WTC11 (cell line): ENCODE results near the gene FAM3B. TPM values are rescaled to one million over a fixed set of nuclear protein-coding genes. Genes with fewer than 3 reads are reported as not detected.

Experiments
- ATAC-seq: fragments of 200-7000 bp; cut with Tn5 transposase; 2 replicates; pipeline ENCODE4 v1.10.0; 2021; ENCODE audit warnings: mild to moderate bottlenecking, moderate library complexity
- CTCF ChIA-PET: fragments of 300-600 bp; sonication (Branson Sonifier 250); formaldehyde crosslinking; loops from one replicate; lab custom pipeline; 2021; ENCODE audit warnings: antibody characterized with exemption; lab: Charles Lee
- POLR2A ChIA-PET: fragments of 350-600 bp; sonication (Branson Sonifier 250); formaldehyde crosslinking; loops from one replicate; lab custom pipeline; 2021; ENCODE audit warnings: antibody characterized with exemption; lab: Charles Lee
- DNase-seq: peaks from one replicate; pipeline ENCODE4 v3.0.0; 2021; ENCODE audit warnings: low spot score
- H3K27ac Mint-ChIP-seq: 2 replicates; pipeline ENCODE4 v1.8.0; 2021; ENCODE audit warnings: mixed read lengths
- H3K27me3 Mint-ChIP-seq: 2 replicates; pipeline ENCODE4 v1.8.0; 2021; ENCODE audit warnings: low read depth, mild to moderate bottlenecking, moderate library complexity, mixed read lengths
- H3K36me3 Mint-ChIP-seq: 2 replicates; pipeline ENCODE4 v1.8.0; 2021; ENCODE audit warnings: mixed read lengths
- H3K4me1 Mint-ChIP-seq: 2 replicates; pipeline ENCODE4 v1.8.0; 2022; ENCODE audit warnings: mixed read lengths
- H3K4me3 Mint-ChIP-seq: 2 replicates; pipeline ENCODE4 v1.8.0; 2021; ENCODE audit warnings: mild to moderate bottlenecking, moderate library complexity, mixed read lengths
- H3K9me3 Mint-ChIP-seq: 2 replicates; pipeline ENCODE4 v1.8.0; 2021; ENCODE audit warnings: mixed read lengths
- CREB1 ChIP-seq: sonication (generic); formaldehyde crosslinking; IDR thresholded peaks from 2 replicates; pipeline ENCODE4 v1.8.0; 2023; ENCODE audit warnings: mild to moderate bottlenecking, missing genetic modification reagents
- ELF4 ChIP-seq: sonication (generic); formaldehyde crosslinking; IDR thresholded peaks from 2 replicates; pipeline ENCODE4 v1.8.1; 2022; ENCODE audit warnings: low read depth, mild to moderate bottlenecking, moderate library complexity, missing genetic modification reagents
- ESRRA ChIP-seq: sonication (generic); formaldehyde crosslinking; IDR thresholded peaks from 2 replicates; pipeline ENCODE4 v1.8.1; 2022; ENCODE audit warnings: mild to moderate bottlenecking, missing genetic modification reagents, borderline replicate concordance
- FOXP1 ChIP-seq: sonication (generic); formaldehyde crosslinking; IDR thresholded peaks from 2 replicates; pipeline ENCODE4 v1.8.0; 2022; ENCODE audit warnings: missing genetic modification reagents, mild to moderate bottlenecking, moderate library complexity, borderline replicate concordance
- NR2C2 ChIP-seq: sonication (generic); formaldehyde crosslinking; IDR thresholded peaks from 2 replicates; pipeline ENCODE4 v1.8.0; 2022; ENCODE audit warnings: mild to moderate bottlenecking, missing genetic modification reagents
- PRRX2 ChIP-seq: fragments of 250-450 bp; sonication (Bioruptor Pico); IDR thresholded peaks from 2 replicates; pipeline ENCODE4 v1.8.0; 2021; ENCODE audit warnings: mild to moderate bottlenecking
- SMAD3 ChIP-seq: sonication (generic); formaldehyde crosslinking; IDR thresholded peaks from 2 replicates; pipeline ENCODE4 v1.8.0; 2022; ENCODE audit warnings: missing genetic modification reagents, mild to moderate bottlenecking, borderline replicate concordance
- TEAD1 ChIP-seq: sonication (generic); formaldehyde crosslinking; IDR thresholded peaks from 2 replicates; pipeline ENCODE4 v1.8.0; 2022; ENCODE audit warnings: mild to moderate bottlenecking, missing genetic modification reagents
- TEAD4 ChIP-seq: sonication (generic); formaldehyde crosslinking; IDR thresholded peaks from 2 replicates; pipeline ENCODE4 v1.8.0; 2022; ENCODE audit warnings: mild to moderate bottlenecking, missing genetic modification reagents
- ZNF263 ChIP-seq: sonication (generic); formaldehyde crosslinking; IDR thresholded peaks from 2 replicates; pipeline ENCODE4 v1.8.1; 2022; ENCODE audit warnings: low read depth, mild to moderate bottlenecking, moderate library complexity, missing genetic modification reagents
- ZNF396 ChIP-seq: fragments of 250-450 bp; sonication (Bioruptor Pico); IDR thresholded peaks from 2 replicates; pipeline ENCODE4 v1.8.0; 2021; ENCODE audit warnings: mild to moderate bottlenecking, moderate library complexity, borderline replicate concordance
- total RNA-seq: library from RNA; stranded (reverse); gene quantifications from 3 replicates; pipeline ENCODE4 v1.2.3, GENCODE V29; 2021
- TF ChIP-seq, protein P1 (sequence below): sonication (generic); formaldehyde crosslinking; IDR thresholded peaks from 2 replicates; pipeline ENCODE4 v1.8.1; 2023; ENCODE audit warnings: mild to moderate bottlenecking, missing genetic modification reagents, moderate library complexity
- TF ChIP-seq, protein P2 (sequence below): sonication (generic); formaldehyde crosslinking; IDR thresholded peaks from 2 replicates; pipeline ENCODE4 v1.8.1; 2023; ENCODE audit warnings: mild to moderate bottlenecking, missing genetic modification reagents, borderline replicate concordance
- TF ChIP-seq, protein P3 (sequence below): fragments of 250-450 bp; sonication (Bioruptor Pico); IDR thresholded peaks from 2 replicates; pipeline ENCODE4 v1.9.0; 2021; ENCODE audit warnings: moderate library complexity, mild to moderate bottlenecking, inconsistent platforms, borderline replicate concordance
- TF ChIP-seq, protein P4 (sequence below): sonication (generic); formaldehyde crosslinking; IDR thresholded peaks from 2 replicates; pipeline ENCODE4 v1.8.0; 2022; ENCODE audit warnings: missing genetic modification reagents
- TF ChIP-seq, protein P5 (sequence below): sonication (generic); formaldehyde crosslinking; IDR thresholded peaks from 2 replicates; pipeline ENCODE4 v1.8.0; 2023; ENCODE audit warnings: mild to moderate bottlenecking, missing genetic modification reagents
- TF ChIP-seq, protein P6 (sequence below): sonication (generic); formaldehyde crosslinking; conservative IDR thresholded peaks from 2 replicates; pipeline ENCODE4 v1.8.1; 2023; ENCODE audit warnings: mild to moderate bottlenecking, low read depth, missing genetic modification reagents, moderate library complexity
- TF ChIP-seq, protein P7 (sequence below): fragments of 250-450 bp; sonication (Bioruptor Pico); IDR thresholded peaks from 2 replicates; pipeline ENCODE4 v1.9.0; 2021; ENCODE audit warnings: mild to moderate bottlenecking

Gene FAM3B
- total RNA-seq, 1 experiment from 2014 or later: 1.4 TPM

DNA sequence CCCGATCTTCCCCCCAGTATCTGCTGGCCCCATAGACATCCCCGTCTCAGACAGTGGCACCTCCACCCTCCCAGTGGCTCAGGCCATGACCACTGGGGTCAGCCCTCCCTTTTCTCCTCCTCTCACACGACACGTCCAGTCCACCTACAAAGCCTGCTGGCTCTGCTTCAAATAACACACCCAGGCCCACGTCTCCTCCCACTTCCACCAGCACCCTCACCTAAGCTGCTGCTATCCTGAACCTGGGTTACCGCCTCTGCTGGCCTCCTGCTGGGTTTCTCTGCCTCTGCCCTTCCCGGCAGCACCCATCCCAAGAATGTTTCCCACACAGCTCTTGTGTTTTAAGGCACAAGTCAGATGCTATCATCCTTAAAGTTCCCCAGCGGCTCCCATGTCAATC, 71.2 kb downstream of the FAM3B start:
- Mint-ChIP-seq H3K4me3 (no peak overlapping the region), H3K27ac (no peak overlapping the region), H3K4me1 (no peaks in the 10 kb centered on the region; the same call in 1 of the 2 replicates), H3K27me3 (peaks cover 3% of the 10 kb centered on the region; the same call in 1 of the 2 replicates), H3K9me3 (peaks cover 14% of the 10 kb centered on the region), H3K36me3 (no peaks in the 10 kb centered on the region)
- no peak for TF ChIP-seq TEAD4 (CRISPR knock-in tag)
- TF ChIP-seq CREB1 (CRISPR knock-in tag): no peak
- no peak for TF ChIP-seq TEAD1
- TF ChIP-seq ESRRA: no peak
- no peak for TF ChIP-seq ZNF263 (CRISPR knock-in tag)
- TF ChIP-seq, protein P1, sequence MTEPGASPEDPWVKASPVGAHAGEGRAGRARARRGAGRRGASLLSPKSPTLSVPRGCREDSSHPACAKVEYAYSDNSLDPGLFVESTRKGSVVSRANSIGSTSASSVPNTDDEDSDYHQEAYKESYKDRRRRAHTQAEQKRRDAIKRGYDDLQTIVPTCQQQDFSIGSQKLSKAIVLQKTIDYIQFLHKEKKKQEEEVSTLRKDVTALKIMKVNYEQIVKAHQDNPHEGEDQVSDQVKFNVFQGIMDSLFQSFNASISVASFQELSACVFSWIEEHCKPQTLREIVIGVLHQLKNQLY (CRISPR knock-in tag): no peak
- TF ChIP-seq, protein P2, sequence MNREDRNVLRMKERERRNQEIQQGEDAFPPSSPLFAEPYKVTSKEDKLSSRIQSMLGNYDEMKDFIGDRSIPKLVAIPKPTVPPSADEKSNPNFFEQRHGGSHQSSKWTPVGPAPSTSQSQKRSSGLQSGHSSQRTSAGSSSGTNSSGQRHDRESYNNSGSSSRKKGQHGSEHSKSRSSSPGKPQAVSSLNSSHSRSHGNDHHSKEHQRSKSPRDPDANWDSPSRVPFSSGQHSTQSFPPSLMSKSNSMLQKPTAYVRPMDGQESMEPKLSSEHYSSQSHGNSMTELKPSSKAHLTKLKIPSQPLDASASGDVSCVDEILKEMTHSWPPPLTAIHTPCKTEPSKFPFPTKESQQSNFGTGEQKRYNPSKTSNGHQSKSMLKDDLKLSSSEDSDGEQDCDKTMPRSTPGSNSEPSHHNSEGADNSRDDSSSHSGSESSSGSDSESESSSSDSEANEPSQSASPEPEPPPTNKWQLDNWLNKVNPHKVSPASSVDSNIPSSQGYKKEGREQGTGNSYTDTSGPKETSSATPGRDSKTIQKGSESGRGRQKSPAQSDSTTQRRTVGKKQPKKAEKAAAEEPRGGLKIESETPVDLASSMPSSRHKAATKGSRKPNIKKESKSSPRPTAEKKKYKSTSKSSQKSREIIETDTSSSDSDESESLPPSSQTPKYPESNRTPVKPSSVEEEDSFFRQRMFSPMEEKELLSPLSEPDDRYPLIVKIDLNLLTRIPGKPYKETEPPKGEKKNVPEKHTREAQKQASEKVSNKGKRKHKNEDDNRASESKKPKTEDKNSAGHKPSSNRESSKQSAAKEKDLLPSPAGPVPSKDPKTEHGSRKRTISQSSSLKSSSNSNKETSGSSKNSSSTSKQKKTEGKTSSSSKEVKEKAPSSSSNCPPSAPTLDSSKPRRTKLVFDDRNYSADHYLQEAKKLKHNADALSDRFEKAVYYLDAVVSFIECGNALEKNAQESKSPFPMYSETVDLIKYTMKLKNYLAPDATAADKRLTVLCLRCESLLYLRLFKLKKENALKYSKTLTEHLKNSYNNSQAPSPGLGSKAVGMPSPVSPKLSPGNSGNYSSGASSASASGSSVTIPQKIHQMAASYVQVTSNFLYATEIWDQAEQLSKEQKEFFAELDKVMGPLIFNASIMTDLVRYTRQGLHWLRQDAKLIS (CRISPR knock-in tag): no peak
- TF ChIP-seq, protein P3, sequence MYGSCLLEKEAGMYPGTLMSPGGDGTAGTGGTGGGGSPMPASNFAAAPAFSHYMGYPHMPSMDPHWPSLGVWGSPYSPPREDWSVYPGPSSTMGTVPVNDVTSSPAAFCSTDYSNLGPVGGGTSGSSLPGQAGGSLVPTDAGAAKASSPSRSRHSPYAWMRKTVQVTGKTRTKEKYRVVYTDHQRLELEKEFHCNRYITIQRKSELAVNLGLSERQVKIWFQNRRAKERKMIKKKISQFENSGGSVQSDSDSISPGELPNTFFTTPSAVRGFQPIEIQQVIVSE: no peak
- DNase-seq: no peak
- CTCF ChIA-PET: no interaction called here
- POLR2A ChIA-PET: no interaction called here
- ATAC-seq: no peak

DNA sequence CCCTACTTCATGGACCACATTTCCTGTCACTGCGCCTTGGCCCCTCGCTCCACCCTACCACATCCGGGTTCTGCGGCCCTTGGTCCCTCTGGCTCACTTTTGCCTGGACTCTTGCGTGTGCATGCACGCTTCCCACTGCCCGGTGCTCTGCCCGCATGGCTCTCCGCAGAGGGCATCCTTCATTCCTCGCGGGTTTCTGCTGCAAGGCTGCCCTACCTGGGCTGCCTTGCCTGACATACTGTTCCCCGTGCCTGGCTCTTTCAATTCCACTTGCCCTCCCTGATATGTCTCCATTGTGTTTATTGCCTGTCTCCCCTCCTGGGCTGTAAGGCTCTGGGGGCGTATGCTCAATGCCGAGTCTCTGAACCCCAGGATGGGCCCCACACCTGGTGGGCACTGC, 71.7 kb downstream of the FAM3B start:
- Mint-ChIP-seq H3K27me3 (peaks cover 3% of the 10 kb centered on the region; the same call in 1 of the 2 replicates), H3K36me3 (no peaks in the 10 kb centered on the region), H3K27ac (no peak overlapping the region), H3K4me3 (no peak overlapping the region), H3K9me3 (peaks cover 13% of the 10 kb centered on the region), H3K4me1 (no peaks in the 10 kb centered on the region; the same call in 1 of the 2 replicates)
- ChIA-PET POLR2A (no interaction called here), CTCF (no interaction called here)
- ATAC-seq (no peak), DNase-seq (no peak)
- TF ChIP-seq CREB1 (CRISPR knock-in tag) (no peak), ZNF396 (no peak), NR2C2 (CRISPR knock-in tag) (no peak), SMAD3 (CRISPR knock-in tag) (no peak), ELF4 (CRISPR knock-in tag) (no peak), FOXP1 (CRISPR knock-in tag) (no peak), PRRX2 (no peak)
- TF ChIP-seq, protein P4, sequence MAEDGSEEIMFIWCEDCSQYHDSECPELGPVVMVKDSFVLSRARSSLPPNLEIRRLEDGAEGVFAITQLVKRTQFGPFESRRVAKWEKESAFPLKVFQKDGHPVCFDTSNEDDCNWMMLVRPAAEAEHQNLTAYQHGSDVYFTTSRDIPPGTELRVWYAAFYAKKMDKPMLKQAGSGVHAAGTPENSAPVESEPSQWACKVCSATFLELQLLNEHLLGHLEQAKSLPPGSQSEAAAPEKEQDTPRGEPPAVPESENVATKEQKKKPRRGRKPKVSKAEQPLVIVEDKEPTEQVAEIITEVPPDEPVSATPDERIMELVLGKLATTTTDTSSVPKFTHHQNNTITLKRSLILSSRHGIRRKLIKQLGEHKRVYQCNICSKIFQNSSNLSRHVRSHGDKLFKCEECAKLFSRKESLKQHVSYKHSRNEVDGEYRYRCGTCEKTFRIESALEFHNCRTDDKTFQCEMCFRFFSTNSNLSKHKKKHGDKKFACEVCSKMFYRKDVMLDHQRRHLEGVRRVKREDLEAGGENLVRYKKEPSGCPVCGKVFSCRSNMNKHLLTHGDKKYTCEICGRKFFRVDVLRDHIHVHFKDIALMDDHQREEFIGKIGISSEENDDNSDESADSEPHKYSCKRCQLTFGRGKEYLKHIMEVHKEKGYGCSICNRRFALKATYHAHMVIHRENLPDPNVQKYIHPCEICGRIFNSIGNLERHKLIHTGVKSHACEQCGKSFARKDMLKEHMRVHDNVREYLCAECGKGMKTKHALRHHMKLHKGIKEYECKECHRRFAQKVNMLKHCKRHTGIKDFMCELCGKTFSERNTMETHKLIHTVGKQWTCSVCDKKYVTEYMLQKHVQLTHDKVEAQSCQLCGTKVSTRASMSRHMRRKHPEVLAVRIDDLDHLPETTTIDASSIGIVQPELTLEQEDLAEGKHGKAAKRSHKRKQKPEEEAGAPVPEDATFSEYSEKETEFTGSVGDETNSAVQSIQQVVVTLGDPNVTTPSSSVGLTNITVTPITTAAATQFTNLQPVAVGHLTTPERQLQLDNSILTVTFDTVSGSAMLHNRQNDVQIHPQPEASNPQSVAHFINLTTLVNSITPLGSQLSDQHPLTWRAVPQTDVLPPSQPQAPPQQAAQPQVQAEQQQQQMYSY (CRISPR knock-in tag): no peak
- TF ChIP-seq, protein P5, sequence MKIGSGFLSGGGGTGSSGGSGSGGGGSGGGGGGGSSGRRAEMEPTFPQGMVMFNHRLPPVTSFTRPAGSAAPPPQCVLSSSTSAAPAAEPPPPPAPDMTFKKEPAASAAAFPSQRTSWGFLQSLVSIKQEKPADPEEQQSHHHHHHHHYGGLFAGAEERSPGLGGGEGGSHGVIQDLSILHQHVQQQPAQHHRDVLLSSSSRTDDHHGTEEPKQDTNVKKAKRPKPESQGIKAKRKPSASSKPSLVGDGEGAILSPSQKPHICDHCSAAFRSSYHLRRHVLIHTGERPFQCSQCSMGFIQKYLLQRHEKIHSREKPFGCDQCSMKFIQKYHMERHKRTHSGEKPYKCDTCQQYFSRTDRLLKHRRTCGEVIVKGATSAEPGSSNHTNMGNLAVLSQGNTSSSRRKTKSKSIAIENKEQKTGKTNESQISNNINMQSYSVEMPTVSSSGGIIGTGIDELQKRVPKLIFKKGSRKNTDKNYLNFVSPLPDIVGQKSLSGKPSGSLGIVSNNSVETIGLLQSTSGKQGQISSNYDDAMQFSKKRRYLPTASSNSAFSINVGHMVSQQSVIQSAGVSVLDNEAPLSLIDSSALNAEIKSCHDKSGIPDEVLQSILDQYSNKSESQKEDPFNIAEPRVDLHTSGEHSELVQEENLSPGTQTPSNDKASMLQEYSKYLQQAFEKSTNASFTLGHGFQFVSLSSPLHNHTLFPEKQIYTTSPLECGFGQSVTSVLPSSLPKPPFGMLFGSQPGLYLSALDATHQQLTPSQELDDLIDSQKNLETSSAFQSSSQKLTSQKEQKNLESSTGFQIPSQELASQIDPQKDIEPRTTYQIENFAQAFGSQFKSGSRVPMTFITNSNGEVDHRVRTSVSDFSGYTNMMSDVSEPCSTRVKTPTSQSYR (CRISPR knock-in tag): no peak
- TF ChIP-seq, protein P6, sequence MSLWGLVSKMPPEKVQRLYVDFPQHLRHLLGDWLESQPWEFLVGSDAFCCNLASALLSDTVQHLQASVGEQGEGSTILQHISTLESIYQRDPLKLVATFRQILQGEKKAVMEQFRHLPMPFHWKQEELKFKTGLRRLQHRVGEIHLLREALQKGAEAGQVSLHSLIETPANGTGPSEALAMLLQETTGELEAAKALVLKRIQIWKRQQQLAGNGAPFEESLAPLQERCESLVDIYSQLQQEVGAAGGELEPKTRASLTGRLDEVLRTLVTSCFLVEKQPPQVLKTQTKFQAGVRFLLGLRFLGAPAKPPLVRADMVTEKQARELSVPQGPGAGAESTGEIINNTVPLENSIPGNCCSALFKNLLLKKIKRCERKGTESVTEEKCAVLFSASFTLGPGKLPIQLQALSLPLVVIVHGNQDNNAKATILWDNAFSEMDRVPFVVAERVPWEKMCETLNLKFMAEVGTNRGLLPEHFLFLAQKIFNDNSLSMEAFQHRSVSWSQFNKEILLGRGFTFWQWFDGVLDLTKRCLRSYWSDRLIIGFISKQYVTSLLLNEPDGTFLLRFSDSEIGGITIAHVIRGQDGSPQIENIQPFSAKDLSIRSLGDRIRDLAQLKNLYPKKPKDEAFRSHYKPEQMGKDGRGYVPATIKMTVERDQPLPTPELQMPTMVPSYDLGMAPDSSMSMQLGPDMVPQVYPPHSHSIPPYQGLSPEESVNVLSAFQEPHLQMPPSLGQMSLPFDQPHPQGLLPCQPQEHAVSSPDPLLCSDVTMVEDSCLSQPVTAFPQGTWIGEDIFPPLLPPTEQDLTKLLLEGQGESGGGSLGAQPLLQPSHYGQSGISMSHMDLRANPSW (CRISPR knock-in tag): no peak
- TF ChIP-seq, protein P7, sequence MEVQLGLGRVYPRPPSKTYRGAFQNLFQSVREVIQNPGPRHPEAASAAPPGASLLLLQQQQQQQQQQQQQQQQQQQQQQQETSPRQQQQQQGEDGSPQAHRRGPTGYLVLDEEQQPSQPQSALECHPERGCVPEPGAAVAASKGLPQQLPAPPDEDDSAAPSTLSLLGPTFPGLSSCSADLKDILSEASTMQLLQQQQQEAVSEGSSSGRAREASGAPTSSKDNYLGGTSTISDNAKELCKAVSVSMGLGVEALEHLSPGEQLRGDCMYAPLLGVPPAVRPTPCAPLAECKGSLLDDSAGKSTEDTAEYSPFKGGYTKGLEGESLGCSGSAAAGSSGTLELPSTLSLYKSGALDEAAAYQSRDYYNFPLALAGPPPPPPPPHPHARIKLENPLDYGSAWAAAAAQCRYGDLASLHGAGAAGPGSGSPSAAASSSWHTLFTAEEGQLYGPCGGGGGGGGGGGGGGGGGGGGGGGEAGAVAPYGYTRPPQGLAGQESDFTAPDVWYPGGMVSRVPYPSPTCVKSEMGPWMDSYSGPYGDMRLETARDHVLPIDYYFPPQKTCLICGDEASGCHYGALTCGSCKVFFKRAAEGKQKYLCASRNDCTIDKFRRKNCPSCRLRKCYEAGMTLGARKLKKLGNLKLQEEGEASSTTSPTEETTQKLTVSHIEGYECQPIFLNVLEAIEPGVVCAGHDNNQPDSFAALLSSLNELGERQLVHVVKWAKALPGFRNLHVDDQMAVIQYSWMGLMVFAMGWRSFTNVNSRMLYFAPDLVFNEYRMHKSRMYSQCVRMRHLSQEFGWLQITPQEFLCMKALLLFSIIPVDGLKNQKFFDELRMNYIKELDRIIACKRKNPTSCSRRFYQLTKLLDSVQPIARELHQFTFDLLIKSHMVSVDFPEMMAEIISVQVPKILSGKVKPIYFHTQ (CRISPR knock-in tag): no peak
